ENCODE measurements around the gene NTF4.

GRCh38 chr19:49080392-49080791 lies 15.8 kb upstream of the NTF4 start:
- TF ChIP-seq, protein P1, sequence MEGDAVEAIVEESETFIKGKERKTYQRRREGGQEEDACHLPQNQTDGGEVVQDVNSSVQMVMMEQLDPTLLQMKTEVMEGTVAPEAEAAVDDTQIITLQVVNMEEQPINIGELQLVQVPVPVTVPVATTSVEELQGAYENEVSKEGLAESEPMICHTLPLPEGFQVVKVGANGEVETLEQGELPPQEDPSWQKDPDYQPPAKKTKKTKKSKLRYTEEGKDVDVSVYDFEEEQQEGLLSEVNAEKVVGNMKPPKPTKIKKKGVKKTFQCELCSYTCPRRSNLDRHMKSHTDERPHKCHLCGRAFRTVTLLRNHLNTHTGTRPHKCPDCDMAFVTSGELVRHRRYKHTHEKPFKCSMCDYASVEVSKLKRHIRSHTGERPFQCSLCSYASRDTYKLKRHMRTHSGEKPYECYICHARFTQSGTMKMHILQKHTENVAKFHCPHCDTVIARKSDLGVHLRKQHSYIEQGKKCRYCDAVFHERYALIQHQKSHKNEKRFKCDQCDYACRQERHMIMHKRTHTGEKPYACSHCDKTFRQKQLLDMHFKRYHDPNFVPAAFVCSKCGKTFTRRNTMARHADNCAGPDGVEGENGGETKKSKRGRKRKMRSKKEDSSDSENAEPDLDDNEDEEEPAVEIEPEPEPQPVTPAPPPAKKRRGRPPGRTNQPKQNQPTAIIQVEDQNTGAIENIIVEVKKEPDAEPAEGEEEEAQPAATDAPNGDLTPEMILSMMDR (IDR thresholded peaks at IDR 0.05 in 4 of 5, conservative IDR thresholded peaks at IDR 0.05 in 1 of 5): no peak
- TF ChIP-seq POLR2A (IDR thresholded peaks at IDR 0.05): no peak
